ENCODE data around the gene KLHL26.

The KLHL26 gene

DNA sequence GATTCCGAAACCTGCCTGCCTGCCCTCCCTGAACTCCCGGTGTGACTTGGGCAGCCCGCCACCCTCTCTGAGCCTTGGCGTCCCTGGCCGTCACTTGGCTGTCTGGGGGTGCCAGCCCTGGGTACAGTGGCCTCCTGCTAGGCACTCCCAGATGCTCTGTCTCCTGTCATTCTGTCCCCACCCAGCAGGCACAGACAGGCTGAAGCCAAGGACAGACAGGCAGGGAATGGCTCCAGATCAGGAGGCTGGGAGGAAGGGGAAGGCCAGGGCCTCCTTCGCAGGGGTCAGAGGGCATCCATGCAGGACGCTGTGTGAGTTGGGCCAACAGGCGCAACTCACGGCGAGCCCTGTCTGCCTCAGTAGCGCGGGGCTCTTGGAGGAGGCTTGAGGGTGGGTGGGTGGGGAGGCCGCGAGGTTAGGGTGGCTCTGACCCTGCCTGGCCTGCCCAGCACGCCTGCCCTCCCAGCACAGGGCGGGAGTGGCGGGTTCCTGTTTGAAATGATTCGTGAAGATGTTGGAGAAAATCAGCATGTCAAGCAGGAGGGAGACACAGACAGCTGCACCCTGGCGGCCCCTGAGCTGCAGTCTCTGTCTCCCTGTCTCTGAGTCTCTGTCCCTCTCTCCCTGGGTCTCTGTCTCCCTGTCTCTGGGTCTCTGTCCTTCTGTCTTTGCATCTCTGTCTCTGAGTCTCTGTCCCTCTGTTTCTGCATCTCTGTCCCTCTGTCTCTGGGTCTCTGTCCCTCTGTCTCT, 19.7 kb downstream of the KLHL26 start:
- peak overlapping the region; percentile 98 for H3K27ac ChIP-seq
- TF ChIP-seq, protein P1, sequence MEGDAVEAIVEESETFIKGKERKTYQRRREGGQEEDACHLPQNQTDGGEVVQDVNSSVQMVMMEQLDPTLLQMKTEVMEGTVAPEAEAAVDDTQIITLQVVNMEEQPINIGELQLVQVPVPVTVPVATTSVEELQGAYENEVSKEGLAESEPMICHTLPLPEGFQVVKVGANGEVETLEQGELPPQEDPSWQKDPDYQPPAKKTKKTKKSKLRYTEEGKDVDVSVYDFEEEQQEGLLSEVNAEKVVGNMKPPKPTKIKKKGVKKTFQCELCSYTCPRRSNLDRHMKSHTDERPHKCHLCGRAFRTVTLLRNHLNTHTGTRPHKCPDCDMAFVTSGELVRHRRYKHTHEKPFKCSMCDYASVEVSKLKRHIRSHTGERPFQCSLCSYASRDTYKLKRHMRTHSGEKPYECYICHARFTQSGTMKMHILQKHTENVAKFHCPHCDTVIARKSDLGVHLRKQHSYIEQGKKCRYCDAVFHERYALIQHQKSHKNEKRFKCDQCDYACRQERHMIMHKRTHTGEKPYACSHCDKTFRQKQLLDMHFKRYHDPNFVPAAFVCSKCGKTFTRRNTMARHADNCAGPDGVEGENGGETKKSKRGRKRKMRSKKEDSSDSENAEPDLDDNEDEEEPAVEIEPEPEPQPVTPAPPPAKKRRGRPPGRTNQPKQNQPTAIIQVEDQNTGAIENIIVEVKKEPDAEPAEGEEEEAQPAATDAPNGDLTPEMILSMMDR (IDR thresholded peaks at IDR 0.05), result no peak
- DNase-seq (ENCODE audit: low spot score), result peak; percentile 73
- no peak overlapping the region for H3K4me3 ChIP-seq

DNA sequence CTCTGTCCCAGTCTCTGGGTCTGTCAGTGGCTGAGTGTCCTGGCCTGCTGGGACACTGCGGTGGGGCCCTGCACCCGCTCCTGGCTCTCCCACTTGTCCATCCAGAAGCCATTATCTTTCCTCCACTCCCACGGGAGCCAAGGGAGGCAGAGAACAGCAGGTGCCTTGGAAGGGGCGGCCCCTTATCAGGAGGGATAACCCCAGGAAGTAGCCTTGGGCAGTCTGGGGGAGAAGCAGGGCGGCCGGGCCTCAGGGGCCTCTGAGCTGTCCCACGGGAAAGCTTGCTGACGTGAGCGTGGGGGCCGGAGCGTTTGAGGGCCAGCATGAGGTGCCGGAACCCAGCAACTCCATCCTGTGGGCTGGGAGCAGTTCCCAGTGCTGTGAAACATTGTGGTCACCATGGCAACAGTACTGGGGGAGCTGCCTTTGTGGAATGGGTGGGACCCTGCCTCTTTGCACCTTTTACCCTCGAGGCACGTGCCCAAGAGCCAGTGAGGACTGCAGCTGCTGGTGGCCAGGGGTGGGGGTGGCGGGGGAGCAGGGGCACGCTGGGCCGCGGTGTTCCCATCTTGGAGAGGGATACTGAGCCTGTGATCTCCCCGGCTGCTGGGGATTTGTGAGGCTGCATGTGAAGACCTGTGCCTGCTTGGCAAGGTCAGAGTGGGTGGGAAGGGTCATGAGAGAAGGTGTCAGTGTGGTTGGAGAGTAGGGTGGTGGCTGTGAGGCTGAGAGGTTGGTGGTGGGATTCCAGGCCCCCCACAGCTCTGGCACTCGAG, 20.9 kb downstream of the KLHL26 start:
- peak overlapping the region; percentile 98 for H3K27ac ChIP-seq
- peak; percentile 98 for DNase-seq (ENCODE audit: low spot score)
- H3K4me3 ChIP-seq, result peak overlapping the region; percentile 53
- TF ChIP-seq, protein P1 (IDR thresholded peaks at IDR 0.05), result no peak

DNA sequence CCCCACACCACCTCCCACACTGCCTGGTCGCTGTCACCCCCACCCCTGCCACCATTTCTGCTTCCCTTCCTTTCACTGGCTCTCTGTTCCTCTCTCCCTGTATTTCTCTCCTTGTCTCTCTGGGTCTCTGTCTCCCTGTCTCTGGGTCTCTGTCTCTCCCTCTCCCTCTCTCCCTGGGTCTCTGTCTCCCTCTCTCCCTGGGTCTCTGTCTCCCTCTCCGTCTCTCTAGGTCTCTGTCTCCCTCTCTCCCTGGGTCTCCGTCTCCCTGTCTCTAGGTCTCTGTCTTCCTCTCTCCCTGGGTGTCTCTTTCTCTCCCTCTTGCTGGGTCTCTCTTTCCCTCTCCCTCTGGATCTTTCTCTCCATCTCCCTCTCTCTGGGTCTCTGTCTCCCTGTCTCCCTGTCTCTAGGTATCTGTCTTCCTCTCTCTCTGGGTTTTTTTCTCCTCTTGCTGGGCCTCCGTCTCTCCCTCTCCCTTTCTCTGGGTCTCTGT, 21.6 kb downstream of the KLHL26 start:
- Histone ChIP-seq H3K4me3 (peak overlapping the region; percentile 53), H3K27ac (peak overlapping the region; percentile 98)
- no peak for DNase-seq (ENCODE audit: low spot score)
- TF ChIP-seq, protein P1 (IDR thresholded peaks at IDR 0.05), result no peak

DNA sequence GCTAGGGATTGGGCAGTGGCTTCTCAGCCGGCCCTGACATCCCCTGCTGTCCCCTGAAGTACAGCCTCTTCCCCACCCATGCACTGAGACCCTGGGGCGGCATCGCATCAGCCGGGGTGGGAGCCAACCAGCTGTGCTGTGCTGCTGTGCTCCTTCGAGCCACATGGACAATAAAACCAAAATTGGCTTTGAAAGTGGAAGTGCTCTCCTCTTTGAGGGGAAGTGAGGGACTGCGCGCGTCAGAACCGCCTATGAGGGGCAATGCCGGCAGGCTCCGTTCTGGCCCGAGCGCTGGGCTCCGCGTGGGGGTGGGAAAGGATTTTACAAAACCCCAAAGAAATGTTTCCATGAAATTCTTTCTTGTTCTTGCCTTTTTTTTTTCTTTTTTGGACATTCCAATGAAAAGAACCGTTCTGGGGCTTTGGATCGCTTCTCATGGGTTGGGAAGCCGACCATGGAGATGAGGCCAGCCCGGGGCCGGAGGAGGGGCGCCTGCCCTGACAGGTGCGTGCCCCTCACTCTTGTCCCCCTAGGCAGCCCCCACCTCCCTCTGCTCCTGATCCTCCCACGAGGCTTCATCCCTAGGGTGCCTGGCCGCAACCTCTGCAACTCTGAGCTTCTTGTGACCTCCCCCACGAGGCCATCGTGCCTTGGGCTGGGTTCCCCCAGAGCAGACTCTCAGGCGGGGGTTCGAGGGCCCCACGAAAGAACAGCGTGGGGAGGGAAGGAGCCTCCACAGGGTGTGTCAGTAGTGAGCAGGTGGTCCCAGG, 22.6 kb downstream of the KLHL26 start:
- Histone ChIP-seq H3K4me3 (peak overlapping the region; percentile 55), H3K27ac (peak overlapping the region; percentile 98)
- peak; percentile 89 for DNase-seq (ENCODE audit: low spot score)
- TF ChIP-seq, protein P1 (IDR thresholded peaks at IDR 0.05), result no peak

DNA sequence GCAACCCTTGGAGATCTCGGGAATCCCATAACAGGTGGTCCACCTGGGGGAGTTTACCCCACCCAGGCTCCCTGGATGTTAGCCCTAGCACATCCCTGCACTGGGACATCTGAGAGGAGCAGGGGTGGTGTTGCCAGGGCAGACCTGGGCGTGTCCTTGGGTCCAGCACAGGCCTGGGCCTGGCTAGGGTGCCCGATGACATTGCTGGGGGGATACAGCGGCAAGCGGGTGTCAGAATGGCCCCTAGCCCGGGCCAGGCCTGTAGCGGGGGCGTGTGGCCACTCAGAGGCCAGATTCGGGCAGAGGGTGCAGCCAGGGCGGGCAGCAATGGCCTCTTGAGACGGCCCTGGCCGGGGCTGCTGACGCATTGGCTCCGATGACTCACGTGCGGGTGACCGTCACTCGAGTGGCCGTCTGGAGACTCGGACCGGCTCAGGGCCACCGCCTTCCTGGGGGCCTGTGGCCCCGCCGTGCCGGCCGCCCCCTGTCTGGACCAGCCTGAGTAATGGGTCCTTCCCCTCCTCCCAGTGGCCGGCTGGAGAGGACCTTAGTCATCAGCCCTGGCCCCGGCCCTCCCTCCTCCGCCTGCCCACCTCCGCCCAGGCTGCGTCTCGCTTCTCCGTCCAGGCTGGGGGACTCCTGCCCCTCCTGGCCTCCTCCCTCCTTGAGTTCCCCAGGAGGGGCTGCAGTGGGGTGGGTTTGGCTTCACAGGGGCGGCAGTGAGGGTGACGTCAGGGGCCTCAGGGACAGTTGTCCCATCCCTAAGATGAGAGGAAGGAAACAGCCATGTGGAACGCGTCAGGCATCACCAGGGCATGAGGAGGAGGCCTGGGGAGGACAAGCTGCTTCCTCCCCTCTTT, 23.5 kb downstream of the KLHL26 start:
- TF ChIP-seq, protein P1 (IDR thresholded peaks at IDR 0.05), result no peak
- peak; percentile 97 for DNase-seq (ENCODE audit: low spot score)
- H3K4me3 ChIP-seq, result peak overlapping the region; percentile 55
- peak overlapping the region; percentile 98 for H3K27ac ChIP-seq
